ENCODE data around the gene SHF.
A peak's percentile ranks its signal among the peaks of the same experiment; 100 is the strongest.
"Not testable (repeated sequence)": the region's sequence is repeated elsewhere in the genome, so short reads cannot be mapped to it uniquely, and the experiment has no call there.

SHF gene

GRCh38 chr15:45146405-45146804 lies 41.4 kb downstream of the SHF start:
- no peak for DNase-seq

- no peak for DNase-seq
Measured at GRCh38 chr15:45144775-45145174, 43.0 kb downstream of the SHF start.

DNA sequence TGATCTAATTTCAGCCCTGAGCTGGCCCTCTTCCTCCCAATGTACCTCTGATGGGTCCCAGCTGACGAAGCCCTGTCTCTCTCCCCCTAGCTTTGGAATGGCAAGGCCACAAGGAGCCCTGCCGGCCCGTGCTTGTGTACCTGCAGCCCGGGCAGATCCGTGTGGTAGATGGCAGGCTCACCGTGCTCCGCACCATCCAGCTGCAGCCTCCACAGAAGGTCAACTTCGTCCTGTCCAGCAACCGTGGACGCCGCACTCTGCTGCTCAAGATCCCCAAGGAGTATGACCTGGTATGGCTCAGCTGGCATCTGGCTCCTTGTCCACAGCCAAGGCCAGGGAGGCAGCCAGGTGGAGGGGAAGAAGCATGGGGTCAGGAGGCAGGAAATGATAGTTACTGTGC lies 43.8 kb downstream of the SHF start:
- no peak for DNase-seq

DNA sequence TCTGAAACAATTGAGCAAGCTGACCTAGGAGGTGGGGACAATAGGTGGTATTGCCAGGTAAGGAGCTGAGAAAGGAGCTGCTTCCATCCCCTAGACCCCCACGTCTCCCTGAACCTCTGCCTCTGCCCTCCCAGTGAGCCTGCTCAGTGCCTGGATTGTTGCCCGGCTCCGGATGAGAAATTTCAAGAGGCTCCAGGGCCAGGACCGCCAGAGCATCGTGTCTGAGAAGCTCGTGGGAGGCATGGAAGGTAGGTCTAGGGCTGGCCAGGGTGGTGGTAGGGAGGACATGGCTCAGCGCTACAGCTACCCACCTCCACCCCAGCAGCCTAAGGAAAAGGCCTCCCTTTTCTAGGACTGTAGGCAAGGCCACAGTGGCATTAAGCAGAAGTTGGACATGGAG lies 44.7 kb downstream of the SHF start:
- no peak for DNase-seq

- DNase-seq = no peak
Measured at GRCh38 chr15:45141386-45141785, 46.4 kb downstream of the SHF start.

- DNase-seq = no peak
Measured at GRCh38 chr15:45140557-45141250, 47.1 kb downstream of the SHF start.

GRCh38 chr15:45139770-45140169 lies 48.0 kb downstream of the SHF start:
- DNase-seq = no peak

- no peak for DNase-seq
Measured at GRCh38 chr15:45138814-45139765, 48.7 kb downstream of the SHF start.

DNA sequence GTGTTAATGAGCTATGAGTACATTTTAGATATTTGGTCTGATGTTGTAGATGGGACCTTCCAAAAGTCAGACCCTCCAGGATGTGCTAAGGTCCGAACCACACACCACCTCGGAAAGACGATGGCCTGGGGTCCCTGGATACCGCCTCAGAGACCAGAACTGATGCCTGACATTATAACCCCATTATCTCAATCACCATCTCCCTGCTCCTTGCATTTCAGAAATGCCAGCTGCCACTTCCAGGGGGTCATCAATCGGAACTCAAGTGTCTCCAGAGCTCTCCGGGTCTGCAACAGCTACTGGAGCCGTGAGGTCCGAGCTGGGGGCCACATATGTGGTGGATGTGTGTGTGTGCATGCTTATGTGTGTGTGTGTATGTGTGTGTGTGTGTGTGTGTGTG lies 50.1 kb downstream of the SHF start:
- DNase-seq = no peak

- no peak for DNase-seq
Measured at GRCh38 chr15:45136378-45136764, 51.4 kb downstream of the SHF start.

GRCh38 chr15:45135705-45136377 lies 51.9 kb downstream of the SHF start:
- not testable (repeated sequence) for DNase-seq

DNA sequence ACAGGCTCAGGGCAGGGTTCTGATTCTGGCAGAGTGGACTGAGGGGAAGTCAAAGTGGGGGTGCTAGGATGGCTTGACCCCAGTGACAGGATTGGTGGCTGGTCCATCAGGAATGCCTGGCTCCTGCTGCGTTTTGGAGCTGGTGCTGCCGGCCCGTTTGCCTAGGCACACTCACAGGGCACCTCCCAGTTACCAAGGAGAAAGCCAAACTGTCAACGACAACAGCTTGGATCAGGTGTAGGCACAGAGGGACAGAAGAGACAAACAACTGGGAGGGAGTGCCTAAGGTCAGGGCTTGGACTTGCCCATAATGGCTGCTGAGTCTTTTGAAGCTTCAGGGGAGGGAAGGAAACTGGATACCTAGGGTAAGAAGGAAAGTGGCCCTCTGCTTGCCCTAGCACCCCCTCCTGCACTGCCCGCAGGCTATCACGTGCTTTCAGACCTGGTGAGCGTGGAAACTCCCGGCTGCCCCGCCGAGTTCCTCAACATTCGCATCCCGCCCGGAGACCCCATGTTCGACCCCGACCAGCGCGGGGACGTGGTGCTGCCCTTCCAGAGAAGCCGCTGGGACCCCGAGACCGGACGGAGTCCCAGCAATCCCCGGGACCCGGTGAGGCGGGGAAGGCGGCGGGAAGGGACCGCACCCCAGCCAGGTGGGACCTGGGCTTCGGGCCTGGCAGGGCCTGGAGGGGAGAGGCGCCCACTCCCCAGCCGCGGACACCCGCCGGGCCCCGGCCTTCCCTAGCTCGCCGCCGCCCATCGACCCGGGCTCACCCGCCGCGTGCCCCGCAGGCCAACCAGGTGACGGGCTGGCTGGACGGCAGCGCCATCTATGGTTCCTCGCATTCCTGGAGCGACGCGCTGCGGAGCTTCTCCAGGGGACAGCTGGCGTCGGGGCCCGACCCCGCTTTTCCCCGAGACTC lies 52.8 kb downstream of the SHF start:
- DNase-seq = no peak

- no peak for DNase-seq
Measured at GRCh38 chr15:45134046-45134445, 53.7 kb downstream of the SHF start.

- DNase-seq = no peak
Measured at GRCh38 chr15:45133561-45133920, 54.2 kb downstream of the SHF start.

DNA sequence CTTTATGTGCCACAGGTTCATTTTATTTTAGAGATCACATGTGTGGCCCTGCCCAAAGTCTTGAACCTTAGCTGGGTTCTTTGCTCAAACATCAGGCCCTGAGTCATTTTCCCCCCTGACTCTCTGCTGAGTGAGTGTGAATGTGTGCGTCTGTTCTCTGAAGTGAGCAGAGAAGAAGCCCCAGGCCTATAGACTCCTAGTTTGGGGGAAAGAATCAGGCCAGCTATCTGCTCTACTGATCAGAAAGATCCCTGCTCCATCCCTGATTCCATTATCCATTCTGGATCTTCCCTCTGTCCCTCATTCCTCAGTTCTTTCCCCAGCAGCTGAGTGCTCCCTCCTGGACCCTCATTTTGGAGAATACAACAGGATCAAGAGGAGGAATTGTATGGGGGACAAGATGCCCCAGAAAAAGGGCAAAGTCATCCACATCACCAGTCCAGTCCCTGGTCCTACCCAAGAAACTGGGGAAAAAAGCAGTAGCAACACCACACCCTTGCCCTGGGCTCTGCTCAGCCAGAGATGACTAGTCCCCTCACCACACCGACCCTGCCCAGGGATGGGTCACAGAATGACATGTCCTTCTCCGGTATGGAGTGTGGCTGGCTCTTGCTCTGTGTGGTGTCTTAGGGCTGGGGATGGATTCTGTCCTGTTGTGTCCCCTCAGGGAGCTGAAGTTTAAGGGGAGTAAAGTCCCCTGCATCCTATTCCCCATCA lies 54.8 kb downstream of the SHF start:
- DNase-seq = no peak

GRCh38 chr15:45131510-45131909 lies 56.3 kb downstream of the SHF start:
- no peak for DNase-seq

- no peak for DNase-seq
Measured at GRCh38 chr15:45130291-45131000, 57.3 kb downstream of the SHF start.

DNA sequence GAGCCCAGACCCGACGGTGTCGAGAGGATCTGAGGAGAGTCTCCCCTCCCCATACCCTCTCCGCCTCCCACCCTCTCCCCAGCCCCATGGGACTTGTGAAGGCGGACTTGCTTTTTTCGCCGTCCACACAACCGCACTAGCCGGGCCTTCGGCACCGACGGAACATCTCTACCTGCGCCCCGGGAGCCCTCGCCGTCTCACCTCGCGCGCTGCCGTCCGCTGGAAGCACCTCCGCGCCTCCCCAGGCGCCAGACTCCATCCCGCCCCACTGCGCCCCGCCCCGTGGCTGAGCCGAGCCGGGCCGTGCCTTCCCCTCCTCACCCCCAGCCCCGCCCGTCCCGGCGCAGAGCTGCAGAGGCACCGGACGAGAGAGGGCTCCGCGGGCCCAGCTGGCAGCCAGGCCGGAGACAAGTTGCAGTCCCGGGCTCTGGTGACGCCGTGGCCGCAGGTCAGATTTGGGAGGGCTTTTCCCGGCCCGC lies 58.1 kb downstream of the SHF start, which contains the start of the genes DUOX1 and DUOXA1:
TSS of gene DUOX1 (plus strand) at position 344 of the 479 bp plus-strand sequence. CDS start 1,973 bp downstream, outside the sequence.
TSS of gene DUOXA1 (minus strand) at position 229 of the 479 bp plus-strand sequence. CDS start 6,865 bp downstream, outside the sequence.
- peak in 2 of 5 experiments; percentile 7 to 42 for DNase-seq

- no peak for DNase-seq
Measured at GRCh38 chr15:45128971-45129639, 58.7 kb downstream of the SHF start.

Measured in T-helper 2 cell (primary cell).